HepG2 (cell line): Measurements from ENCODE around the gene GPAT3. TPM values are rescaled to one million over a fixed set of nuclear protein-coding genes. Genes with fewer than 3 reads are reported as not detected.

Experiments used
- FIP1L1 ChIP-seq: fragments of 200-400 bp; formaldehyde crosslinking; IDR thresholded peaks from 2 replicates; pipeline ENCODE4 v1.6.1; 2018; ENCODE audit warnings: low read depth, mild to moderate bottlenecking, low read length, moderate library complexity, borderline replicate concordance; ENCODE audit not compliant: insufficient read depth
- JUNB ChIP-seq: sonication (generic); formaldehyde crosslinking; IDR thresholded peaks from 2 replicates; pipeline ENCODE4 v1.8.0; 2022; ENCODE audit warnings: missing genetic modification reagents, mild to moderate bottlenecking, borderline replicate concordance
- NR1H2 ChIP-seq: sonication (generic); formaldehyde crosslinking; IDR thresholded peaks from 2 replicates; pipeline ENCODE4 v1.8.1; 2022; ENCODE audit warnings: low read depth, missing genetic modification reagents, borderline replicate concordance
- POLR2G ChIP-seq: fragments of 200-400 bp; formaldehyde crosslinking; IDR thresholded peaks from 2 replicates; pipeline ENCODE4 v1.6.1; 2018; ENCODE audit warnings: mild to moderate bottlenecking, low read depth, low read length, moderate library complexity
- SAP130 ChIP-seq: IDR thresholded peaks from 2 replicates; pipeline ENCODE4 v1.6.1; 2016; ENCODE audit warnings: low read depth
- SOX13 ChIP-seq, 3 experiments: fragments of 450-650 bp in 1 of 3; sonication (generic) in 1 of 3; formaldehyde crosslinking in 1 of 3; IDR thresholded peaks in 2 of 3; conservative IDR thresholded peaks in 1 of 3; 2 replicates each; pipeline versions ENCODE4 v1.5.0 to v1.6.1; 2016 to 2020; ENCODE audit warnings: antibody characterized with exemption in 1 of 3, mild to moderate bottlenecking in 1 of 3, missing compliant biosample characterization in 1 of 3, missing genetic modification reagents in 1 of 3, moderate library complexity in 1 of 3
- ZFP90 ChIP-seq: sonication (generic); formaldehyde crosslinking; IDR thresholded peaks from 2 replicates; pipeline ENCODE4 v1.8.0; 2022; ENCODE audit warnings: missing genetic modification reagents, mild to moderate bottlenecking, inconsistent platforms, borderline replicate concordance
- ZNF138 ChIP-seq: sonication (generic); formaldehyde crosslinking; IDR thresholded peaks from 2 replicates; pipeline ENCODE4 v1.5.0; 2020; ENCODE audit warnings: mild to moderate bottlenecking, low read depth, missing genetic modification reagents
- ZNF264 ChIP-seq: sonication (generic); formaldehyde crosslinking; IDR thresholded peaks from 2 replicates; pipeline ENCODE4 v1.4.0; 2020; ENCODE audit warnings: missing genetic modification reagents
- ZNF703 ChIP-seq: sonication (generic); formaldehyde crosslinking; IDR thresholded peaks from 2 replicates; pipeline ENCODE4 v1.5.1; 2020; ENCODE audit warnings: missing genetic modification reagents, mild to moderate bottlenecking, moderate library complexity, borderline replicate concordance
- ZNF761 ChIP-seq: sonication (generic); formaldehyde crosslinking; conservative IDR thresholded peaks from 2 replicates; pipeline ENCODE4 v1.4.0; 2020; ENCODE audit warnings: mild to moderate bottlenecking, missing genetic modification reagents
- polyA plus RNA-seq, 8 experiments: library from polyadenylated mRNA; depleted of rRNA in 3 of 8; stranded (reverse) in 7 of 8; unstranded in 1 of 8; fragments of >200 nt; fragmentation: Illumina TruSeq in 4 of 8; extraction: Trizol in 4 of 8; gene quantifications; 2 replicates each; pipeline versions ENCODE4 v1.2.1 to v1.2.3, GENCODE V29; 2011 to 2016; ENCODE audit warnings: low read depth in 4 of 8, missing spikeins in 1 of 8, mixed read lengths in 1 of 8; ENCODE audit not compliant: insufficient read depth in 1 of 8
- total RNA-seq, 5 experiments: library from RNA; depleted of rRNA; stranded (reverse); fragments of >200 nt; fragmentation: Illumina TruSeq; extraction: Trizol; gene quantifications; 2 replicates each; pipeline ENCODE4 v1.2.3, GENCODE V29; 2016; ENCODE audit warnings: low read depth in 1 of 5
- TF ChIP-seq, protein P1 (sequence below): sonication (generic); formaldehyde crosslinking; IDR thresholded peaks from 2 replicates; pipeline ENCODE4 v1.4.0; 2020; ENCODE audit warnings: mild to moderate bottlenecking, missing genetic modification reagents
- TF ChIP-seq, protein P2 (sequence below): sonication (generic); formaldehyde crosslinking; conservative IDR thresholded peaks from 2 replicates; pipeline ENCODE4 v1.4.0; 2020; ENCODE audit warnings: missing genetic modification reagents

Gene GPAT3
- total and polyA plus RNA-seq, 2 of the 13 experiments (the other 11 are each of a cell fraction or from before 2014, with no cell fraction given): 2.4 to 2.6 TPM

DNA sequence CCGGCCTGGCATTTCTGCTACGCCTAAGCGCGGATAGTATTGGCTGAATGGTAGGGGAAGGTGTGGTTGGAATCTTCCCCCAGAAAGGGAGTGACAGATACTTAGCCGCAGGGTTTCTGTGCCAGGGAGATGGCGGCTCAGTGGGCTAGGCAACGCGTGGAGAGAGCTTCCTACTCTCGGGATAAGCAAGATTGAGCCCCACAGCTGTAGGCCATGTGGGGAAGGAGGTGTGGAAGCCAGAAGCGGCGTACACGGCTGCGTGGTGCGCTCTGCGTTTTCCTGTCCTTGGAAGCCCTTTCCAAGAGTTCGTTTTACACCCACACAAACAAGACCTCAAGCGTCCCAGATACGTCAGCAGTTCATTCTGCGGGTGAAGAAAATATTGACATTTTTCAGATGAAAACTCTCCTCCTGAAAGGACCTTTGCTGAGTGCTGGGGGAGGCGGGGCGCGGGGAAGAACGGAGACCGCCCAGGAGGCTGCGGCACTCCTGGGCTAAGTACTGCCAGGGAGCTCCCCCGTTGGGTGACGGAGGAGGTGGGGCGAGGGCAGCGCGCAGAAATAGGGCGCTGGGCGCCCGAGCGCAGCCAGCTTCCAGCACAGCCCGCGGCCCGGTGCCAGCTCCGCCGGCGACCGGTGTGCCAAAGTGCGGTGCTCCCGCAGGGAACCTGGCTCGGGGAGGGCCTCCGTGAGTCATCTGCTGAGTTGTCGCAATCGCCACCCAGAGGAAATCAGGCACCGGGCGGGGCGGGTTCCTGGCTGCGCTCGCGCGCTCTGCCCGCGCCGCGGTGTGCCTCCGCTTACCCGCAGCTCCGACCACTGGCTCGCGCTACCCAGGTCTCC lies at the start of gene GPAT3 (continued):
- TF ChIP-seq, protein P1, sequence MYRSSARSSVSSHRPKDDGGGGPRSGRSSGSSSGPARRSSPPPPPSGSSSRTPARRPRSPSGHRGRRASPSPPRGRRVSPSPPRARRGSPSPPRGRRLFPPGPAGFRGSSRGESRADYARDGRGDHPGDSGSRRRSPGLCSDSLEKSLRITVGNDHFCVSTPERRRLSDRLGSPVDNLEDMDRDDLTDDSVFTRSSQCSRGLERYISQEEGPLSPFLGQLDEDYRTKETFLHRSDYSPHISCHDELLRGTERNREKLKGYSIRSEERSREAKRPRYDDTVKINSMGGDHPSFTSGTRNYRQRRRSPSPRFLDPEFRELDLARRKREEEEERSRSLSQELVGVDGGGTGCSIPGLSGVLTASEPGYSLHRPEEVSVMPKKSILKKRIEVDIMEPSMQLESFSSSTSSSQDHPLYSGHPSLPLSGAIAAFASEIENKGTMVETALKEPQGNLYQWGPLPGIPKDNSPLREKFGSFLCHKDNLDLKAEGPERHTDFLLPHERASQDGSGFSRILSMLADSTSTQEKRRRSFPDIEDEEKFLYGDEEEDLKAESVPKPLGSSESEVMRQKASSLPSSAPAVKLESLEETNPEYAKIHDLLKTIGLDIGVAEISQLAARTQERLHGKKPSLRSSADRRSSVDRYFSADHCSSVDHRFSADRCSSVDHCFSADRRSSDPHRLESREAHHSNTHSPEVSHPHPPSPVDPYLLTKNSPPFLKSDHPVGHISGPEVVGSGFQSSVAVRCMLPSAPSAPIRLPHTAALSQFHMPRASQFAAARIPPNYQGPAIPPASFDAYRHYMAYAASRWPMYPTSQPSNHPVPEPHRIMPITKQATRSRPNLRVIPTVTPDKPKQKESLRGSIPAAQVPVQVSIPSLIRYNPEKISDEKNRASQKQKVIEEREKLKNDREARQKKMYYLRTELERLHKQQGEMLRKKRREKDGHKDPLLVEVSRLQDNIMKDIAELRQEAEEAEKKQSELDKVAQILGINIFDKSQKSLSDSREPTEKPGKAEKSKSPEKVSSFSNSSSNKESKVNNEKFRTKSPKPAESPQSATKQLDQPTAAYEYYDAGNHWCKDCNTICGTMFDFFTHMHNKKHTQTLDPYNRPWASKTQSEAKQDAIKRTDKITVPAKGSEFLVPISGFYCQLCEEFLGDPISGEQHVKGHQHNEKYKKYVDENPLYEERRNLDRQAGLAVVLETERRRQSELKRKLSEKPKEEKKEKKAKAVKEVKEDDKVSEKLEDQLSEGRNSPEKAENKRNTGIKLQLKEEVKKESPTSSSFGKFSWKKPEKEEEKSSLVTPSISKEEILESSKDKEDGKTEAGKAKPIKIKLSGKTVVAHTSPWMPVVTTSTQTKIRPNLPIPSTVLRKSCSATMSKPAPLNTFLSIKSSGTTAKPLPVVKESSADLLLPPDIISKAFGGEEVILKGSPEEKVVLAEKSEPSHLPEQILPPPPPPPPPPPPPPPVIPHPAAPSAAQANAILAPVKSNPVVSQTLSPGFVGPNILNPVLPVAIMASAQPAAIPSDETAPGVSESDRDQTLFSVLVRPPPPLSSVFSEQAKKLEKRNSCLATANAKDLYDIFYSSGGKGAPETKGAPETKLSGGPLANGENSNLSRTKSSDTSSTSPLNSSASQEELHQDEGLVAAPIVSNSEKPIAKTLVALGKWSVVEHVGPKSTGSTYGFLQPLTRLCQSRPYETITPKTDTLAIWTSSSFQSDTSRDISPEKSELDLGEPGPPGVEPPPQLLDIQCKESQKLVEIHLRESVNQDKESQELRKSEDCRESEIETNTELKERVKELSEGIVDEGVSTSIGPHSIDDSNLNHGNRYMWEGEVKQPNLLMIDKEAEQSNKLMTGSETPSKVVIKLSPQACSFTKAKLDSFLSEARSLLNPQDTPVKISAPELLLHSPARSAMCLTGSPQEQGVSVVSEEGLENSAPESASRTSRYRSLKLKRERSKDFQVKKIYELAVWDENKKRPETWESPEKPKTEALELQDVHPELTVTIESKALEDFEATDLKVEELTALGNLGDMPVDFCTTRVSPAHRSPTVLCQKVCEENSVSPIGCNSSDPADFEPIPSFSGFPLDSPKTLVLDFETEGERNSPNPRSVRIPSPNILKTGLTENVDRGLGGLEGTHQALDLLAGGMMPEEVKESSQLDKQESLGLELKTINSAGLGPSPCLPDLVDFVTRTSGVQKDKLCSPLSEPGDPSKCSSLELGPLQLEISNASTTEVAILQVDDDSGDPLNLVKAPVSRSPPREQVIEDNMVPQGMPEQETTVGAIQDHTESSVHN (CRISPR knock-in tag): no peak
- TF ChIP-seq ZNF761 (CRISPR knock-in tag) (no peak), ZFP90 (CRISPR knock-in tag) (peak; percentile 51; the same call in 1 of the 2 replicates), SOX13 (IDR thresholded peaks at IDR 0.05) (no peak), SOX13 (CRISPR knock-in tag; conservative IDR thresholded peaks at IDR 0.05 in 1 of 2, IDR thresholded peaks at IDR 0.05 in 1 of 2) (peak in 1 of 2 experiments; percentile 10; a peak in 1 of 4 replicates), ZNF703 (CRISPR knock-in tag) (0 out of 2 replicates have a peak, but pooled peaks have one; percentile 59), JUNB (CRISPR knock-in tag) (0 out of 2 replicates have a peak, but pooled peaks have one; percentile 35), ZNF264 (no peak), FIP1L1 (no peak), POLR2G (peak; percentile 50; the same call in 1 of the 2 replicates), ZNF138 (CRISPR knock-in tag) (no peak), NR1H2 (no peak), SAP130 (peak; percentile 72)
- TF ChIP-seq, protein P2, sequence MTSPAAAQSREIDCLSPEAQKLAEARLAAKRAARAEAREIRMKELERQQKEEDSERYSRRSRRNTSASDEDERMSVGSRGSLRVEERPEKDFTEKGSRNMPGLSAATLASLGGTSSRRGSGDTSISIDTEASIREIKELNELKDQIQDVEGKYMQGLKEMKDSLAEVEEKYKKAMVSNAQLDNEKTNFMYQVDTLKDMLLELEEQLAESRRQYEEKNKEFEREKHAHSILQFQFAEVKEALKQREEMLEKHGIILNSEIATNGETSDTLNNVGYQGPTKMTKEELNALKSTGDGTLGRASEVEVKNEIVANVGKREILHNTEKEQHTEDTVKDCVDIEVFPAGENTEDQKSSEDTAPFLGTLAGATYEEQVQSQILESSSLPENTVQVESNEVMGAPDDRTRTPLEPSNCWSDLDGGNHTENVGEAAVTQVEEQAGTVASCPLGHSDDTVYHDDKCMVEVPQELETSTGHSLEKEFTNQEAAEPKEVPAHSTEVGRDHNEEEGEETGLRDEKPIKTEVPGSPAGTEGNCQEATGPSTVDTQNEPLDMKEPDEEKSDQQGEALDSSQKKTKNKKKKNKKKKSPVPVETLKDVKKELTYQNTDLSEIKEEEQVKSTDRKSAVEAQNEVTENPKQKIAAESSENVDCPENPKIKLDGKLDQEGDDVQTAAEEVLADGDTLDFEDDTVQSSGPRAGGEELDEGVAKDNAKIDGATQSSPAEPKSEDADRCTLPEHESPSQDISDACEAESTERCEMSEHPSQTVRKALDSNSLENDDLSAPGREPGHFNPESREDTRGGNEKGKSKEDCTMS: no peak
